CD14-positive monocyte (primary cell): ENCODE measurements around the gene GSDME. TPM values are rescaled to one million over a fixed set of nuclear protein-coding genes. Genes with fewer than 3 reads are reported as not detected.

ENCODE experiments used
- DNase-seq, 3 donors: peaks; one replicate each; pipeline ENCODE4 v3.0.0-alpha.2; 2011 to 2022
- H2AFZ ChIP-seq: 2 replicates; pipeline ENCODE4 v1.6.0; 2012; ENCODE audit warnings: mild to moderate bottlenecking, low read depth, low read length, inconsistent platforms; ENCODE audit not compliant: insufficient read depth, poor library complexity, severe bottlenecking
- H3K27ac ChIP-seq, 2 donors: 1 replicate in 1 of 2; 2 replicates in 1 of 2; pipeline ENCODE4 v1.5.1; 2012 to 2013; ENCODE audit warnings: low read length in 2 of 2, control low read depth in 1 of 2, inconsistent platforms in 1 of 2, low read depth in 1 of 2, mild to moderate bottlenecking in 1 of 2
- H3K27me3 ChIP-seq, 2 donors: one replicate each; pipeline versions ENCODE4 v1.6.0 to v1.6.1; 2011 to 2013; ENCODE audit warnings: low read length in 2 of 2; ENCODE audit not compliant: control insufficient read depth in 2 of 2, insufficient read depth in 2 of 2
- H3K36me3 ChIP-seq, 2 donors: replicated peaks in 1 of 2; 1 replicate in 1 of 2; 2 replicates in 1 of 2; pipeline versions ENCODE4 v1.5.1 to v1.6.1; 2012 to 2013; ENCODE audit warnings: low read length in 2 of 2, control low read depth in 1 of 2, inconsistent platforms in 1 of 2, mild to moderate bottlenecking in 1 of 2; ENCODE audit not compliant: insufficient read depth in 2 of 2, control insufficient read depth in 1 of 2
- H3K4me1 ChIP-seq, 2 donors: 1 replicate in 1 of 2; 2 replicates in 1 of 2; pipeline versions ENCODE4 v1.5.1 to v1.6.1; 2012 to 2013; ENCODE audit warnings: low read length in 2 of 2, control low read depth in 1 of 2, inconsistent platforms in 1 of 2, mild to moderate bottlenecking in 1 of 2, moderate library complexity in 1 of 2; ENCODE audit not compliant: insufficient read depth in 2 of 2, control insufficient read depth in 1 of 2
- H3K4me2 ChIP-seq: replicated peaks from 2 replicates; pipeline ENCODE3; 2012; ENCODE audit warnings: low read length, moderate library complexity, mild to moderate bottlenecking; ENCODE audit not compliant: poor library complexity, severe bottlenecking; ENCODE audit errors: extremely low read depth
- H3K4me3 ChIP-seq, 3 experiments: fragments of 200-600 bp in 1 of 3; sonication (generic) in 1 of 3; replicated peaks in 1 of 3; 1 replicate in 2 of 3; 2 replicates in 1 of 3; pipeline ENCODE4 v1.5.1; 2011 to 2013; ENCODE audit warnings: low read length in 3 of 3, mild to moderate bottlenecking in 3 of 3, control low read depth in 2 of 3, low read depth in 2 of 3, inconsistent platforms in 1 of 3, moderate library complexity in 1 of 3
- H3K79me2 ChIP-seq: 2 replicates; pipeline ENCODE4 v1.6.0; 2012; ENCODE audit warnings: mild to moderate bottlenecking, control low read depth, inconsistent platforms, low read length, moderate library complexity; ENCODE audit not compliant: insufficient read depth
- H3K9ac ChIP-seq: 2 replicates; pipeline ENCODE4 v1.6.0; 2017; ENCODE audit warnings: low read length, mild to moderate bottlenecking; ENCODE audit not compliant: insufficient read depth, poor library complexity, severe bottlenecking
- H3K9me3 ChIP-seq, 2 donors: replicated peaks in 1 of 2; 1 replicate in 1 of 2; 2 replicates in 1 of 2; pipeline versions ENCODE4 v1.5.1 to v1.6.1; 2012 to 2013; ENCODE audit warnings: low read length in 2 of 2, control low read depth in 1 of 2; ENCODE audit not compliant: control insufficient read depth in 1 of 2, insufficient read depth in 1 of 2
- H4K20me1 ChIP-seq: 2 replicates; pipeline ENCODE4 v1.6.0; 2012; ENCODE audit warnings: mild to moderate bottlenecking, low read length, control low read depth, moderate library complexity; ENCODE audit not compliant: insufficient read depth
- H3K27ac Mint-ChIP-seq, 7 donors: one replicate each; pipeline ENCODE4 v1.8.0; 2020; ENCODE audit warnings: mild to moderate bottlenecking in 7 of 7, mixed read lengths in 7 of 7, moderate library complexity in 6 of 7, inconsistent platforms in 2 of 7
- H3K27me3 Mint-ChIP-seq, 3 donors: one replicate each; pipeline ENCODE4 v1.8.0; 2021 to 2022; ENCODE audit warnings: low read depth in 3 of 3, mild to moderate bottlenecking in 3 of 3, mixed read lengths in 3 of 3, moderate library complexity in 3 of 3, inconsistent platforms in 1 of 3
- H3K36me3 Mint-ChIP-seq, 2 donors: one replicate each; pipeline ENCODE4 v1.8.0; 2020; ENCODE audit warnings: mixed read lengths in 2 of 2, inconsistent platforms in 1 of 2, mild to moderate bottlenecking in 1 of 2
- H3K4me1 Mint-ChIP-seq: one replicate; pipeline ENCODE4 v1.8.0; 2020; ENCODE audit warnings: mild to moderate bottlenecking, mixed read lengths
- H3K4me3 Mint-ChIP-seq, 2 donors: one replicate each; pipeline ENCODE4 v1.8.0; 2020; ENCODE audit warnings: mild to moderate bottlenecking in 2 of 2, mixed read lengths in 2 of 2, moderate library complexity in 1 of 2
- H3K9me3 Mint-ChIP-seq, 7 donors: one replicate each; pipeline ENCODE4 v1.8.0; 2020 to 2022; ENCODE audit warnings: mixed read lengths in 7 of 7, mild to moderate bottlenecking in 6 of 7, moderate library complexity in 6 of 7, inconsistent platforms in 2 of 7
- WGBS: methylation state at CpG from one replicate; pipeline ENCODE4 v1.1.5; 2013; ENCODE audit warnings: missing lambda C conversion rate; ENCODE audit not compliant: insufficient coverage; 5-methylcytosine and 5-hydroxymethylcytosine counted together
- intact Hi-C, 2 donors: fragments of 100-400 bp; cut with micrococcal nuclease; formaldehyde crosslinking; loops; one replicate each; pipeline versions ENCODE4 v1.15.0 to v1.15.1; 2023
- polyA plus RNA-seq, 3 donors: library from polyadenylated mRNA; depleted of rRNA in 1 of 3; unstranded in 2 of 3; stranded (reverse) in 1 of 3; fragments of 300-500 nt in 2 of 3; fragments of >200 nt in 1 of 3; fragmentation: Illumina TruSeq in 2 of 3; gene quantifications; 1 replicate in 2 of 3; 2 replicates in 1 of 3; pipeline ENCODE4 v1.2.3, GENCODE V29; 2012 to 2021
- TF ChIP-seq, protein P1 (sequence below): fragments of 200-600 bp; IDR thresholded peaks from one replicate; pipeline ENCODE4 v1.8.0; 2022; ENCODE audit warnings: antibody characterized with exemption, mild to moderate bottlenecking

The GSDME gene
- polyA plus RNA-seq, 3 donors, result 1.3 to 2.3 TPM; not detected in 1

DNA sequence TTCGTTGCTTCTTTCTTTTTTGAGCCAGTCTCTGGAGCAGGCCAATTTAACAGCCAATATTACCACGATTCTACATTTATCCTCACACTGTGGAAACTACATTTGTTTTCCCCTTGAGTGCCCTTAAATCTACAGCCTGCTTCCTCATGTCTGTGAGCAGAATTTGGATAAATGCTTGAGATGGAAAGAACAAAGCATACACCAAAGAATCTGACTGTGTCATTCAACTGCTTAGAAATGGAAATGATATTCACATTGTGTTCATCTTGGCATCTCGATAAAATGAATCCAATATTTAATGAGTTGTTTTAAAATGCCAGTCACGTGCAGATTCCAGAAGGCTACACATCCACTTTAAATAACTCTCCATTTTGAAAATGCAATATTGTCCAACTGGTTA is 41.0 kb upstream of the GSDME start:
- no peaks in the 10 kb centered on the region for H3K27me3 ChIP-seq
- peaks cover 2 to 21% of the 10 kb centered on the region in 2 donors for H3K36me3 ChIP-seq
- TF ChIP-seq, protein P1, sequence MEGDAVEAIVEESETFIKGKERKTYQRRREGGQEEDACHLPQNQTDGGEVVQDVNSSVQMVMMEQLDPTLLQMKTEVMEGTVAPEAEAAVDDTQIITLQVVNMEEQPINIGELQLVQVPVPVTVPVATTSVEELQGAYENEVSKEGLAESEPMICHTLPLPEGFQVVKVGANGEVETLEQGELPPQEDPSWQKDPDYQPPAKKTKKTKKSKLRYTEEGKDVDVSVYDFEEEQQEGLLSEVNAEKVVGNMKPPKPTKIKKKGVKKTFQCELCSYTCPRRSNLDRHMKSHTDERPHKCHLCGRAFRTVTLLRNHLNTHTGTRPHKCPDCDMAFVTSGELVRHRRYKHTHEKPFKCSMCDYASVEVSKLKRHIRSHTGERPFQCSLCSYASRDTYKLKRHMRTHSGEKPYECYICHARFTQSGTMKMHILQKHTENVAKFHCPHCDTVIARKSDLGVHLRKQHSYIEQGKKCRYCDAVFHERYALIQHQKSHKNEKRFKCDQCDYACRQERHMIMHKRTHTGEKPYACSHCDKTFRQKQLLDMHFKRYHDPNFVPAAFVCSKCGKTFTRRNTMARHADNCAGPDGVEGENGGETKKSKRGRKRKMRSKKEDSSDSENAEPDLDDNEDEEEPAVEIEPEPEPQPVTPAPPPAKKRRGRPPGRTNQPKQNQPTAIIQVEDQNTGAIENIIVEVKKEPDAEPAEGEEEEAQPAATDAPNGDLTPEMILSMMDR, result no peak
- H3K9ac ChIP-seq, result no peak overlapping the region
- no peaks in the 10 kb centered on the region for H3K9me3 ChIP-seq
- no peak for DNase-seq
- H3K9me3 Mint-ChIP-seq, result no peaks in the 10 kb centered on the region
- peaks cover 12 to 25% of the 10 kb centered on the region in 2 donors for H3K36me3 Mint-ChIP-seq
- WGBS, result no CpG with 5 or more reads among the region's 4 CpGs
- H4K20me1 ChIP-seq, result no peaks in the 10 kb centered on the region
- no peak overlapping the region for H3K27ac ChIP-seq
- peaks cover 8 to 9% of the 10 kb centered on the region in 2 donors for H3K4me1 ChIP-seq
- no peak overlapping the region for H3K4me2 ChIP-seq
- H3K27me3 Mint-ChIP-seq, result peaks cover 0 to 1% (median 0%) of the 10 kb centered on the region in 3 donors
- intact Hi-C loops, result no loop called here
- no peak overlapping the region for H2AFZ ChIP-seq
- H3K4me1 Mint-ChIP-seq, result peaks cover 12% of the 10 kb centered on the region
- H3K4me3 ChIP-seq, result no peak overlapping the region
- no peak overlapping the region for H3K27ac Mint-ChIP-seq
- H3K4me3 Mint-ChIP-seq, result no peak overlapping the region
- no peaks in the 10 kb centered on the region for H3K79me2 ChIP-seq

DNA sequence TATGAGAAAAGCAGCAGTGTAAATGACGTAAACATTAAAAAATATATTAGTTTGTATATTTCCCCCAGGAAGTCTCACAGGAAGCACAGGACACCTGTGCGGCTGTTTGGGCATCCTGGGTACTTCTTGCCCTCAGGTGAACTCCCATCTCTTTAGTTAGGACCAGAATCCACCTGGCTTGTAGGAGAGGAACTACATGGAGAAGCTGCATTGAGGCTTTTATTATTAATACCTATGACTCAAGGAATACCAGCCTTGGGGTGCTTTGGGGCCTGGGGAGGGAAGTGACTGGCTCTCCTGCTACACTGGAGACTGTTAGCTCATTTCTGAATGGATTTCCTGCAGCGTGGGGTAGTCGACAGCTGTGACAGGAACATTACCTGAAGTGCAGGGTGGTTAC is 40.0 kb upstream of the GSDME start:
- H3K9me3 Mint-ChIP-seq, result no peaks in the 10 kb centered on the region
- Histone ChIP-seq H3K27ac (no peak overlapping the region), H2AFZ (no peak overlapping the region), H3K4me3 (no peak overlapping the region), H4K20me1 (no peaks in the 10 kb centered on the region), H3K4me2 (no peak overlapping the region), H3K79me2 (no peaks in the 10 kb centered on the region), H3K9ac (no peak overlapping the region), H3K27me3 (no peaks in the 10 kb centered on the region), H3K36me3 (peaks cover 0 to 11% of the 10 kb centered on the region in 2 donors), H3K4me1 (peaks cover 8 to 9% of the 10 kb centered on the region in 2 donors), H3K9me3 (no peaks in the 10 kb centered on the region)
- DNase-seq, result no peak
- H3K27ac Mint-ChIP-seq, result no peak overlapping the region
- peaks cover 11 to 17% of the 10 kb centered on the region in 2 donors for H3K36me3 Mint-ChIP-seq
- 100% methylated on average over 2 of the region's 4 CpGs for WGBS
- intact Hi-C loops, result no loop called here
- H3K4me3 Mint-ChIP-seq, result no peak overlapping the region
- TF ChIP-seq, protein P1, result no peak
- H3K27me3 Mint-ChIP-seq, result peaks cover 0 to 1% (median 0%) of the 10 kb centered on the region in 3 donors
- peaks cover 12% of the 10 kb centered on the region for H3K4me1 Mint-ChIP-seq
